Colon (tissue), 2 donors: ENCODE measurements around the gene ARHGAP10.

Source experiments
- FAIRE-seq: peaks from 2 replicates; lab custom pipeline; 2012; peaks lifted over from hg19 to GRCh38; lab: Jason Lieb, UNC
- donor health status: control.
- donor health status: control.

ARHGAP10 gene

GRCh38 chr4:147768113-147768512 lies 36.2 kb downstream of the ARHGAP10 start:
- no peak for FAIRE-seq

- FAIRE-seq, result no peak
Measured at GRCh38 chr4:147769386-147769785, 37.5 kb downstream of the ARHGAP10 start.

- FAIRE-seq, result no peak
Measured at GRCh38 chr4:147770831-147771230, 38.9 kb downstream of the ARHGAP10 start.

- no peak for FAIRE-seq
Measured at GRCh38 chr4:147772056-147772455, 40.2 kb downstream of the ARHGAP10 start.

- no peak for FAIRE-seq
Measured at GRCh38 chr4:147772459-147772969, 40.6 kb downstream of the ARHGAP10 start.

GRCh38 chr4:147773261-147774184 lies 41.6 kb downstream of the ARHGAP10 start:
- no peak for FAIRE-seq

GRCh38 chr4:147776716-147777115 lies 44.8 kb downstream of the ARHGAP10 start:
- FAIRE-seq, result no peak

- FAIRE-seq, result no peak
Measured at GRCh38 chr4:147777456-147778091, 45.7 kb downstream of the ARHGAP10 start.

- no peak for FAIRE-seq
Measured at GRCh38 chr4:147778942-147779341, 47.1 kb downstream of the ARHGAP10 start.

- FAIRE-seq, result no peak
Measured at GRCh38 chr4:147779451-147779850, 47.6 kb downstream of the ARHGAP10 start.

GRCh38 chr4:147780137-147780777 lies 48.4 kb downstream of the ARHGAP10 start:
- no peak for FAIRE-seq

GRCh38 chr4:147782087-147782781 lies 50.3 kb downstream of the ARHGAP10 start:
- FAIRE-seq, result no peak

GRCh38 chr4:147785129-147785528 lies 53.2 kb downstream of the ARHGAP10 start:
- FAIRE-seq, result no peak

GRCh38 chr4:147786031-147786430 lies 54.1 kb downstream of the ARHGAP10 start:
- no peak for FAIRE-seq

GRCh38 chr4:147786531-147786930 lies 54.6 kb downstream of the ARHGAP10 start:
- no peak for FAIRE-seq

GRCh38 chr4:147787204-147787603 lies 55.3 kb downstream of the ARHGAP10 start:
- FAIRE-seq, result no peak

GRCh38 chr4:147788791-147789190 lies 56.9 kb downstream of the ARHGAP10 start:
- no peak for FAIRE-seq

GRCh38 chr4:147789596-147789995 lies 57.7 kb downstream of the ARHGAP10 start:
- FAIRE-seq, result no peak

GRCh38 chr4:147790412-147790811 lies 58.5 kb downstream of the ARHGAP10 start:
- no peak for FAIRE-seq

- FAIRE-seq, result no peak
Measured at GRCh38 chr4:147791341-147791740, 59.5 kb downstream of the ARHGAP10 start.

GRCh38 chr4:147791865-147792264 lies 60.0 kb downstream of the ARHGAP10 start:
- no peak for FAIRE-seq
